ENCODE data around the gene SLC28A3. TPM values are rescaled to one million over a fixed set of nuclear protein-coding genes. Genes with fewer than 3 reads are reported as not detected.

SLC28A3 gene
- total and polyA plus RNA-seq, 3 experiments from 2014 or later: 1.0 to 1.2 TPM; not detected in 1

GRCh38 chr9:84320231-84320630 lies 20.3 kb downstream of the SLC28A3 start:
- Mint-ChIP-seq H3K36me3 (no peaks in the 10 kb centered on the region), H3K4me1 (peaks cover 0 to 2% (median 0%) of the 10 kb centered on the region in 3 donors), H3K27ac (no peak overlapping the region), H3K9me3 (peaks cover 0 to 1% (median 0%) of the 10 kb centered on the region in 5 donors), H3K27me3 (peaks cover 0 to 3% of the 10 kb centered on the region in 2 donors), H3K4me3 (no peak overlapping the region)
- CTCF ChIA-PET: interaction anchor here (0.7 kb wide), 1 partner anchor 159 kb away, joined by 4 read pairs; no protein-coding TSS in a partner anchor
- no peak overlapping the region for H3K27ac ChIP-seq (ENCODE audit: low read depth, low read length)
- no peak for DNase-seq
- no peaks in the 10 kb centered on the region for H3K27me3 ChIP-seq (ENCODE audit: insufficient read depth, low read length, poor library complexity, severe bottlenecking)
- no peak overlapping the region for H3K4me3 ChIP-seq (ENCODE audit: low read length)
- no peaks in the 10 kb centered on the region for H3K9me3 ChIP-seq (ENCODE audit: low read length)
- H3K36me3 ChIP-seq (ENCODE audit: insufficient read depth, low read length): no peaks in the 10 kb centered on the region
- H3K4me1 ChIP-seq (ENCODE audit: insufficient read depth, low read length): no peaks in the 10 kb centered on the region
- POLR2A ChIA-PET: no interaction called here

GRCh38 chr9:84319632-84320031 lies 20.9 kb downstream of the SLC28A3 start:
- Histone ChIP-seq H3K27ac (ENCODE audit: low read depth, low read length) (no peak overlapping the region), H3K4me3 (ENCODE audit: low read length) (no peak overlapping the region), H3K27me3 (ENCODE audit: insufficient read depth, low read length, poor library complexity, severe bottlenecking) (no peaks in the 10 kb centered on the region), H3K9me3 (ENCODE audit: low read length) (no peaks in the 10 kb centered on the region), H3K4me1 (ENCODE audit: insufficient read depth, low read length) (no peaks in the 10 kb centered on the region), H3K36me3 (ENCODE audit: insufficient read depth, low read length) (no peaks in the 10 kb centered on the region)
- Mint-ChIP-seq H3K4me3 (no peak overlapping the region), H3K27me3 (peaks cover 0 to 3% of the 10 kb centered on the region in 2 donors), H3K4me1 (peaks cover 0 to 6% (median 0%) of the 10 kb centered on the region in 3 donors), H3K27ac (no peak overlapping the region), H3K9me3 (peaks cover 0 to 1% (median 0%) of the 10 kb centered on the region in 5 donors), H3K36me3 (no peaks in the 10 kb centered on the region)
- POLR2A ChIA-PET: no interaction called here
- DNase-seq: no peak
- CTCF ChIA-PET: interaction anchor here (0.7 to 1.2 kb wide), 2 partner anchors 77 to 158 kb away, joined by 3 to 4 read pairs; no protein-coding TSS in a partner anchor

GRCh38 chr9:84318981-84319380 lies 21.6 kb downstream of the SLC28A3 start:
- ChIA-PET CTCF (interaction anchor here (1.2 kb wide), 1 partner anchor 78 kb away, joined by 3 read pairs; no protein-coding TSS in a partner anchor), POLR2A (no interaction called here)
- Histone ChIP-seq H3K27me3 (ENCODE audit: insufficient read depth, low read length, poor library complexity, severe bottlenecking) (no peaks in the 10 kb centered on the region), H3K36me3 (ENCODE audit: insufficient read depth, low read length) (no peaks in the 10 kb centered on the region), H3K4me3 (ENCODE audit: low read length) (no peak overlapping the region), H3K4me1 (ENCODE audit: insufficient read depth, low read length) (no peaks in the 10 kb centered on the region), H3K27ac (ENCODE audit: low read depth, low read length) (no peak overlapping the region), H3K9me3 (ENCODE audit: low read length) (no peaks in the 10 kb centered on the region)
- Mint-ChIP-seq H3K27ac (no peak overlapping the region), H3K27me3 (peaks cover 0 to 3% of the 10 kb centered on the region in 2 donors), H3K36me3 (no peaks in the 10 kb centered on the region), H3K9me3 (peaks cover 0 to 1% (median 0%) of the 10 kb centered on the region in 5 donors), H3K4me1 (peaks cover 0 to 6% (median 0%) of the 10 kb centered on the region in 3 donors), H3K4me3 (no peak overlapping the region)
- DNase-seq: no peak

GRCh38 chr9:84317563-84317962 lies 23.0 kb downstream of the SLC28A3 start:
- no peaks in the 10 kb centered on the region for H3K27me3 Mint-ChIP-seq
- no peak for DNase-seq
- H3K4me3 Mint-ChIP-seq: no peak overlapping the region
- H3K36me3 ChIP-seq (ENCODE audit: insufficient read depth, low read length): no peaks in the 10 kb centered on the region
- ChIA-PET POLR2A (no interaction called here), CTCF (no interaction called here)
- no peak overlapping the region for H3K4me3 ChIP-seq (ENCODE audit: low read length)
- H3K9me3 Mint-ChIP-seq: peaks cover 0 to 1% (median 0%) of the 10 kb centered on the region in 5 donors
- H3K4me1 ChIP-seq (ENCODE audit: insufficient read depth, low read length): no peaks in the 10 kb centered on the region
- no peak overlapping the region for H3K27ac Mint-ChIP-seq
- H3K4me1 Mint-ChIP-seq: peaks cover 0 to 6% (median 0%) of the 10 kb centered on the region in 3 donors
- no peaks in the 10 kb centered on the region for H3K36me3 Mint-ChIP-seq
- H3K27ac ChIP-seq (ENCODE audit: low read depth, low read length): no peak overlapping the region
- H3K27me3 ChIP-seq (ENCODE audit: insufficient read depth, low read length, poor library complexity, severe bottlenecking): no peaks in the 10 kb centered on the region
- H3K9me3 ChIP-seq (ENCODE audit: low read length): no peaks in the 10 kb centered on the region

GRCh38 chr9:84315278-84315877 lies 25.2 kb downstream of the SLC28A3 start:
- Histone ChIP-seq H3K4me1 (ENCODE audit: insufficient read depth, low read length) (no peaks in the 10 kb centered on the region), H3K36me3 (ENCODE audit: insufficient read depth, low read length) (no peaks in the 10 kb centered on the region), H3K27me3 (ENCODE audit: insufficient read depth, low read length, poor library complexity, severe bottlenecking) (no peaks in the 10 kb centered on the region), H3K4me3 (ENCODE audit: low read length) (no peak overlapping the region), H3K9me3 (ENCODE audit: low read length) (no peaks in the 10 kb centered on the region), H3K27ac (ENCODE audit: low read depth, low read length) (no peak overlapping the region)
- CTCF ChIA-PET: interaction anchor here (0.9 to 2.4 kb wide), 8 partner anchors 9 to 378 kb away, joined by 3 to 8 read pairs (median 4); no protein-coding TSS in a partner anchor
- Mint-ChIP-seq H3K27ac (no peak overlapping the region), H3K27me3 (no peaks in the 10 kb centered on the region), H3K9me3 (no peaks in the 10 kb centered on the region), H3K4me1 (peaks cover 0 to 6% (median 0%) of the 10 kb centered on the region in 3 donors), H3K4me3 (no peak overlapping the region), H3K36me3 (no peaks in the 10 kb centered on the region)
- DNase-seq: peak; percentile 7 to 65 (median 24)
- POLR2A ChIA-PET: no interaction called here

- CTCF ChIA-PET: interaction anchor here (1.5 to 2.4 kb wide), 3 partner anchors 9 to 377 kb away, joined by 4 to 8 read pairs (median 7); no protein-coding TSS in a partner anchor
- H3K27ac ChIP-seq (ENCODE audit: low read depth, low read length): no peak overlapping the region
- no peaks in the 10 kb centered on the region for H3K4me1 ChIP-seq (ENCODE audit: insufficient read depth, low read length)
- no peaks in the 10 kb centered on the region for H3K9me3 ChIP-seq (ENCODE audit: low read length)
- H3K4me3 Mint-ChIP-seq: no peak overlapping the region
- no peaks in the 10 kb centered on the region for H3K36me3 ChIP-seq (ENCODE audit: insufficient read depth, low read length)
- H3K4me3 ChIP-seq (ENCODE audit: low read length): no peak overlapping the region
- H3K36me3 Mint-ChIP-seq: no peaks in the 10 kb centered on the region
- peaks cover 0 to 6% (median 0%) of the 10 kb centered on the region in 3 donors for H3K4me1 Mint-ChIP-seq
- H3K27me3 Mint-ChIP-seq: no peaks in the 10 kb centered on the region
- DNase-seq: no peak
- no peaks in the 10 kb centered on the region for H3K27me3 ChIP-seq (ENCODE audit: insufficient read depth, low read length, poor library complexity, severe bottlenecking)
- H3K9me3 Mint-ChIP-seq: no peaks in the 10 kb centered on the region
- POLR2A ChIA-PET: no interaction called here
- no peak overlapping the region for H3K27ac Mint-ChIP-seq
These were observed 26.3 kb downstream of the SLC28A3 start for GRCh38 chr9:84314306-84314705.

- ChIA-PET POLR2A (no interaction called here), CTCF (interaction anchor here (2.3 kb wide), 1 partner anchor 373 kb away, joined by 5 read pairs; no protein-coding TSS in a partner anchor)
- Mint-ChIP-seq H3K27ac (no peak overlapping the region), H3K36me3 (no peaks in the 10 kb centered on the region), H3K4me3 (no peak overlapping the region), H3K4me1 (peaks cover 0 to 6% (median 0%) of the 10 kb centered on the region in 3 donors), H3K27me3 (no peaks in the 10 kb centered on the region), H3K9me3 (no peaks in the 10 kb centered on the region)
- H3K4me1 ChIP-seq (ENCODE audit: insufficient read depth, low read length): no peaks in the 10 kb centered on the region
- no peaks in the 10 kb centered on the region for H3K9me3 ChIP-seq (ENCODE audit: low read length)
- no peaks in the 10 kb centered on the region for H3K36me3 ChIP-seq (ENCODE audit: insufficient read depth, low read length)
- no peak overlapping the region for H3K4me3 ChIP-seq (ENCODE audit: low read length)
- no peak for DNase-seq
- H3K27me3 ChIP-seq (ENCODE audit: insufficient read depth, low read length, poor library complexity, severe bottlenecking): no peaks in the 10 kb centered on the region
- H3K27ac ChIP-seq (ENCODE audit: low read depth, low read length): no peak overlapping the region
These were observed 29.7 kb downstream of the SLC28A3 start for GRCh38 chr9:84310883-84311282.

GRCh38 chr9:84305497-84306131 lies 34.9 kb downstream of the SLC28A3 start:
- POLR2A ChIA-PET: no interaction called here

More at GRCh38 chr9:84305497-84306131, 34.9 kb downstream of the SLC28A3 start:
- no peak overlapping the region for H3K4me3 ChIP-seq (ENCODE audit: low read length)
- H3K4me1 ChIP-seq (ENCODE audit: insufficient read depth, low read length): no peaks in the 10 kb centered on the region
- H3K9me3 ChIP-seq (ENCODE audit: low read length): no peaks in the 10 kb centered on the region
- H3K4me3 Mint-ChIP-seq: no peak overlapping the region
- no peaks in the 10 kb centered on the region for H3K27me3 Mint-ChIP-seq
- H3K36me3 Mint-ChIP-seq: no peaks in the 10 kb centered on the region
- no peaks in the 10 kb centered on the region for H3K9me3 Mint-ChIP-seq
- no peak for DNase-seq
- no peaks in the 10 kb centered on the region for H3K27me3 ChIP-seq (ENCODE audit: insufficient read depth, low read length, poor library complexity, severe bottlenecking)
- no peak overlapping the region for H3K27ac Mint-ChIP-seq
- H3K36me3 ChIP-seq (ENCODE audit: insufficient read depth, low read length): no peaks in the 10 kb centered on the region
- no peak overlapping the region for H3K27ac ChIP-seq (ENCODE audit: low read depth, low read length)
- CTCF ChIA-PET: interaction anchor here (1.1 to 2.3 kb wide), 2 partner anchors 9 to 385 kb away, joined by 3 to 8 read pairs; no protein-coding TSS in a partner anchor
- H3K4me1 Mint-ChIP-seq: no peaks in the 10 kb centered on the region

Data from CD8-positive, alpha-beta memory T cell (primary cell).